WTC11 (cell line): ENCODE results near the gene PEX10. TPM values are rescaled to one million over a fixed set of nuclear protein-coding genes. Genes with fewer than 3 reads are reported as not detected.

ENCODE experiments used
- ATAC-seq: fragments of 200-7000 bp; cut with Tn5 transposase; 2 replicates; pipeline ENCODE4 v1.10.0; 2021; ENCODE audit warnings: mild to moderate bottlenecking, moderate library complexity
- CTCF ChIA-PET: fragments of 300-600 bp; sonication (Branson Sonifier 250); formaldehyde crosslinking; loops from one replicate; lab custom pipeline; 2021; ENCODE audit warnings: antibody characterized with exemption; lab: Charles Lee
- POLR2A ChIA-PET: fragments of 350-600 bp; sonication (Branson Sonifier 250); formaldehyde crosslinking; loops from one replicate; lab custom pipeline; 2021; ENCODE audit warnings: antibody characterized with exemption; lab: Charles Lee
- DNase-seq: peaks from one replicate; pipeline ENCODE4 v3.0.0; 2021; ENCODE audit warnings: low spot score
- H3K27ac Mint-ChIP-seq: 2 replicates; pipeline ENCODE4 v1.8.0; 2021; ENCODE audit warnings: mixed read lengths
- H3K27me3 Mint-ChIP-seq: 2 replicates; pipeline ENCODE4 v1.8.0; 2021; ENCODE audit warnings: low read depth, mild to moderate bottlenecking, moderate library complexity, mixed read lengths
- H3K36me3 Mint-ChIP-seq: 2 replicates; pipeline ENCODE4 v1.8.0; 2021; ENCODE audit warnings: mixed read lengths
- H3K4me1 Mint-ChIP-seq: 2 replicates; pipeline ENCODE4 v1.8.0; 2022; ENCODE audit warnings: mixed read lengths
- H3K4me3 Mint-ChIP-seq: 2 replicates; pipeline ENCODE4 v1.8.0; 2021; ENCODE audit warnings: mild to moderate bottlenecking, moderate library complexity, mixed read lengths
- H3K9me3 Mint-ChIP-seq: 2 replicates; pipeline ENCODE4 v1.8.0; 2021; ENCODE audit warnings: mixed read lengths
- ATF1 ChIP-seq: sonication (generic); formaldehyde crosslinking; IDR thresholded peaks from 2 replicates; pipeline ENCODE4 v1.8.1; 2023; ENCODE audit warnings: mild to moderate bottlenecking, moderate library complexity, missing genetic modification reagents
- CREB1 ChIP-seq: sonication (generic); formaldehyde crosslinking; IDR thresholded peaks from 2 replicates; pipeline ENCODE4 v1.8.0; 2023; ENCODE audit warnings: mild to moderate bottlenecking, missing genetic modification reagents
- ETV6 ChIP-seq: sonication (generic); formaldehyde crosslinking; IDR thresholded peaks from 2 replicates; pipeline ENCODE4 v1.8.1; 2022; ENCODE audit warnings: mild to moderate bottlenecking, missing genetic modification reagents
- FOXP1 ChIP-seq: sonication (generic); formaldehyde crosslinking; IDR thresholded peaks from 2 replicates; pipeline ENCODE4 v1.8.0; 2022; ENCODE audit warnings: missing genetic modification reagents, mild to moderate bottlenecking, moderate library complexity, borderline replicate concordance
- IRF2 ChIP-seq: sonication (generic); formaldehyde crosslinking; IDR thresholded peaks from 2 replicates; pipeline ENCODE4 v1.8.0; 2022; ENCODE audit warnings: low read depth, missing genetic modification reagents, borderline replicate concordance
- NFE2L1 ChIP-seq: sonication (generic); formaldehyde crosslinking; IDR thresholded peaks from 2 replicates; pipeline ENCODE4 v1.8.1; 2023; ENCODE audit warnings: missing genetic modification reagents
- NR2C2 ChIP-seq: sonication (generic); formaldehyde crosslinking; IDR thresholded peaks from 2 replicates; pipeline ENCODE4 v1.8.0; 2022; ENCODE audit warnings: mild to moderate bottlenecking, missing genetic modification reagents
- OVOL2 ChIP-seq: fragments of 250-450 bp; sonication (Bioruptor Pico); IDR thresholded peaks from 2 replicates; pipeline ENCODE4 v1.9.0; 2021; ENCODE audit warnings: mild to moderate bottlenecking, borderline replicate concordance
- SP1 ChIP-seq: sonication (generic); formaldehyde crosslinking; conservative IDR thresholded peaks from 2 replicates; pipeline ENCODE4 v1.8.1; 2022; ENCODE audit warnings: missing genetic modification reagents
- TCF7 ChIP-seq: sonication (generic); formaldehyde crosslinking; IDR thresholded peaks from 2 replicates; pipeline ENCODE4 v1.8.0; 2022; ENCODE audit warnings: mild to moderate bottlenecking, low read depth, missing genetic modification reagents, moderate library complexity
- total RNA-seq: library from RNA; stranded (reverse); gene quantifications from 3 replicates; pipeline ENCODE4 v1.2.3, GENCODE V29; 2021
- TF ChIP-seq, protein P1 (sequence below): fragments of 250-450 bp; sonication (Bioruptor Pico); IDR thresholded peaks from 2 replicates; pipeline ENCODE4 v1.9.0; 2021; ENCODE audit warnings: mild to moderate bottlenecking, borderline replicate concordance
- TF ChIP-seq, protein P2 (sequence below): sonication (generic); formaldehyde crosslinking; conservative IDR thresholded peaks from 2 replicates; pipeline ENCODE4 v1.8.1; 2023; ENCODE audit warnings: mild to moderate bottlenecking, low read depth, missing genetic modification reagents, moderate library complexity
- TF ChIP-seq, protein P3 (sequence below): sonication (generic); formaldehyde crosslinking; IDR thresholded peaks from 2 replicates; pipeline ENCODE4 v1.8.0; 2022; ENCODE audit warnings: mild to moderate bottlenecking, missing genetic modification reagents
- TF ChIP-seq, protein P4 (sequence below): fragments of 250-450 bp; sonication (Bioruptor Pico); IDR thresholded peaks from 2 replicates; pipeline ENCODE4 v1.9.0; 2021; ENCODE audit warnings: mild to moderate bottlenecking
- TF ChIP-seq, protein P5 (sequence below): fragments of 250-450 bp; sonication (Bioruptor Pico); conservative IDR thresholded peaks from 2 replicates; pipeline ENCODE4 v1.9.0; 2021; ENCODE audit warnings: mild to moderate bottlenecking
- TF ChIP-seq, protein P6 (sequence below): sonication (generic); formaldehyde crosslinking; IDR thresholded peaks from 2 replicates; pipeline ENCODE4 v1.8.0; 2022; ENCODE audit warnings: mild to moderate bottlenecking, missing genetic modification reagents

Gene PEX10
- total RNA-seq, 1 experiment from 2014 or later = 29.3 TPM

DNA sequence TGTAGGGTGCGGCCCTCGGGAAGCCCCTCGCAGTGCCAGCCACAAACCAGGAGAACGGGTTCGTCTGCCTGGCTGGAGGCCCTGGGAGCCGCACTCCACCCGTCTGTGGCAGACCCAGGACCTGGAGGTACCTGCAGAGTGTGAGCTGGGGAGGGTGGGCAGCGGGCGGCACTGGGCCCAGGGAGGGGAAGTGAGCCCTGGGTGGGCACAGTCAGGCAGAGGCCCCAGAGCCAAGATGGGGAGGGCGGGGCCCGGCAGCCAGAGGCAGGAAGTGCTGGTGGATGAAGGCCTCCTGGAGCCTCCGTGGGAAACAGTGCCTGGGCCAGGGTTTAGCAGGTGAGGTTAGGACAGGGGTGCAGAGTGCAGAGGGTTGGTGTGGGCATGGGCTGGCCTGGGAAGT is 4.0 kb upstream of the PEX10 start (continued):
- TF ChIP-seq, protein P1, sequence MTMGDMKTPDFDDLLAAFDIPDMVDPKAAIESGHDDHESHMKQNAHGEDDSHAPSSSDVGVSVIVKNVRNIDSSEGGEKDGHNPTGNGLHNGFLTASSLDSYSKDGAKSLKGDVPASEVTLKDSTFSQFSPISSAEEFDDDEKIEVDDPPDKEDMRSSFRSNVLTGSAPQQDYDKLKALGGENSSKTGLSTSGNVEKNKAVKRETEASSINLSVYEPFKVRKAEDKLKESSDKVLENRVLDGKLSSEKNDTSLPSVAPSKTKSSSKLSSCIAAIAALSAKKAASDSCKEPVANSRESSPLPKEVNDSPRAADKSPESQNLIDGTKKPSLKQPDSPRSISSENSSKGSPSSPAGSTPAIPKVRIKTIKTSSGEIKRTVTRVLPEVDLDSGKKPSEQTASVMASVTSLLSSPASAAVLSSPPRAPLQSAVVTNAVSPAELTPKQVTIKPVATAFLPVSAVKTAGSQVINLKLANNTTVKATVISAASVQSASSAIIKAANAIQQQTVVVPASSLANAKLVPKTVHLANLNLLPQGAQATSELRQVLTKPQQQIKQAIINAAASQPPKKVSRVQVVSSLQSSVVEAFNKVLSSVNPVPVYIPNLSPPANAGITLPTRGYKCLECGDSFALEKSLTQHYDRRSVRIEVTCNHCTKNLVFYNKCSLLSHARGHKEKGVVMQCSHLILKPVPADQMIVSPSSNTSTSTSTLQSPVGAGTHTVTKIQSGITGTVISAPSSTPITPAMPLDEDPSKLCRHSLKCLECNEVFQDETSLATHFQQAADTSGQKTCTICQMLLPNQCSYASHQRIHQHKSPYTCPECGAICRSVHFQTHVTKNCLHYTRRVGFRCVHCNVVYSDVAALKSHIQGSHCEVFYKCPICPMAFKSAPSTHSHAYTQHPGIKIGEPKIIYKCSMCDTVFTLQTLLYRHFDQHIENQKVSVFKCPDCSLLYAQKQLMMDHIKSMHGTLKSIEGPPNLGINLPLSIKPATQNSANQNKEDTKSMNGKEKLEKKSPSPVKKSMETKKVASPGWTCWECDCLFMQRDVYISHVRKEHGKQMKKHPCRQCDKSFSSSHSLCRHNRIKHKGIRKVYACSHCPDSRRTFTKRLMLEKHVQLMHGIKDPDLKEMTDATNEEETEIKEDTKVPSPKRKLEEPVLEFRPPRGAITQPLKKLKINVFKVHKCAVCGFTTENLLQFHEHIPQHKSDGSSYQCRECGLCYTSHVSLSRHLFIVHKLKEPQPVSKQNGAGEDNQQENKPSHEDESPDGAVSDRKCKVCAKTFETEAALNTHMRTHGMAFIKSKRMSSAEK (CRISPR knock-in tag) = no peak
- TF ChIP-seq ATF1 (CRISPR knock-in tag) (no peak), OVOL2 (no peak)
- TF ChIP-seq, protein P2, sequence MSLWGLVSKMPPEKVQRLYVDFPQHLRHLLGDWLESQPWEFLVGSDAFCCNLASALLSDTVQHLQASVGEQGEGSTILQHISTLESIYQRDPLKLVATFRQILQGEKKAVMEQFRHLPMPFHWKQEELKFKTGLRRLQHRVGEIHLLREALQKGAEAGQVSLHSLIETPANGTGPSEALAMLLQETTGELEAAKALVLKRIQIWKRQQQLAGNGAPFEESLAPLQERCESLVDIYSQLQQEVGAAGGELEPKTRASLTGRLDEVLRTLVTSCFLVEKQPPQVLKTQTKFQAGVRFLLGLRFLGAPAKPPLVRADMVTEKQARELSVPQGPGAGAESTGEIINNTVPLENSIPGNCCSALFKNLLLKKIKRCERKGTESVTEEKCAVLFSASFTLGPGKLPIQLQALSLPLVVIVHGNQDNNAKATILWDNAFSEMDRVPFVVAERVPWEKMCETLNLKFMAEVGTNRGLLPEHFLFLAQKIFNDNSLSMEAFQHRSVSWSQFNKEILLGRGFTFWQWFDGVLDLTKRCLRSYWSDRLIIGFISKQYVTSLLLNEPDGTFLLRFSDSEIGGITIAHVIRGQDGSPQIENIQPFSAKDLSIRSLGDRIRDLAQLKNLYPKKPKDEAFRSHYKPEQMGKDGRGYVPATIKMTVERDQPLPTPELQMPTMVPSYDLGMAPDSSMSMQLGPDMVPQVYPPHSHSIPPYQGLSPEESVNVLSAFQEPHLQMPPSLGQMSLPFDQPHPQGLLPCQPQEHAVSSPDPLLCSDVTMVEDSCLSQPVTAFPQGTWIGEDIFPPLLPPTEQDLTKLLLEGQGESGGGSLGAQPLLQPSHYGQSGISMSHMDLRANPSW = no peak

DNA sequence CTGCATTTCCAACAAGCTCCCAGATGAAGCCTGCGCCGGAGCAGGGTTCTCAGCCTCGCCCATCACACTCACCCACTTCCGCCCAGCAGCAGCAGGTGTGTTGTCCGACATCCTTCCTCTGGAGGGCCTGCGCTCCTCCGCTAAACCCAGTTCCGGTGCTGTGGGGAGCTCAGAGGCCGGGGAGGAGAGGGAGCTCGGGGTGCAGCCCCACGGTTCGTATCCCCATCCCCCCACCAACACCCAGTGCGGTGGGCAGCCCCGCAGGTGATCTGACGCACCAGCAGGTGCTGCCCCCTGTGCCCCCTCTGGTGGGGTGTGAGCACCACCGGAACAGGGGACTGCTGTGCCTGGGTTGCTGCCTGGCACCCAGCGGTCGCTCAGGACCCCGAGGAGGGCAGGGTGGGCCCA is 3.4 kb upstream of the PEX10 start:
- Mint-ChIP-seq H3K27ac (no peak overlapping the region), H3K36me3 (no peaks in the 10 kb centered on the region), H3K4me3 (no peak overlapping the region), H3K4me1 (peaks cover 16% of the 10 kb centered on the region), H3K27me3 (no peaks in the 10 kb centered on the region; the same call in 1 of the 2 replicates), H3K9me3 (no peaks in the 10 kb centered on the region)
- CTCF ChIA-PET = interaction anchor here (0.7 to 1.3 kb wide), 5 partner anchors 14 to 168 kb away, joined by 3 to 4 read pairs (median 3); no protein-coding TSS in a partner anchor
- TF ChIP-seq NFE2L1 (CRISPR knock-in tag) (no peak), NR2C2 (CRISPR knock-in tag) (no peak), TCF7 (CRISPR knock-in tag) (no peak), IRF2 (no peak)
- TF ChIP-seq, protein P3, sequence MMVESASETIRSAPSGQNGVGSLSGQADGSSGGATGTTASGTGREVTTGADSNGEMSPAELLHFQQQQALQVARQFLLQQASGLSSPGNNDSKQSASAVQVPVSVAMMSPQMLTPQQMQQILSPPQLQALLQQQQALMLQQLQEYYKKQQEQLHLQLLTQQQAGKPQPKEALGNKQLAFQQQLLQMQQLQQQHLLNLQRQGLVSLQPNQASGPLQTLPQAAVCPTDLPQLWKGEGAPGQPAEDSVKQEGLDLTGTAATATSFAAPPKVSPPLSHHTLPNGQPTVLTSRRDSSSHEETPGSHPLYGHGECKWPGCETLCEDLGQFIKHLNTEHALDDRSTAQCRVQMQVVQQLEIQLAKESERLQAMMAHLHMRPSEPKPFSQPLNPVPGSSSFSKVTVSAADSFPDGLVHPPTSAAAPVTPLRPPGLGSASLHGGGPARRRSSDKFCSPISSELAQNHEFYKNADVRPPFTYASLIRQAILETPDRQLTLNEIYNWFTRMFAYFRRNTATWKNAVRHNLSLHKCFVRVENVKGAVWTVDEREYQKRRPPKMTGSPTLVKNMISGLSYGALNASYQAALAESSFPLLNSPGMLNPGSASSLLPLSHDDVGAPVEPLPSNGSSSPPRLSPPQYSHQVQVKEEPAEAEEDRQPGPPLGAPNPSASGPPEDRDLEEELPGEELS (CRISPR knock-in tag) = no peak
- DNase-seq = no peak
- no peak for ATAC-seq
- POLR2A ChIA-PET = interaction anchor here (0.5 to 0.6 kb wide), 2 partner anchors 45 to 922 kb away, joined by 3 to 4 read pairs; no protein-coding TSS in a partner anchor

DNA sequence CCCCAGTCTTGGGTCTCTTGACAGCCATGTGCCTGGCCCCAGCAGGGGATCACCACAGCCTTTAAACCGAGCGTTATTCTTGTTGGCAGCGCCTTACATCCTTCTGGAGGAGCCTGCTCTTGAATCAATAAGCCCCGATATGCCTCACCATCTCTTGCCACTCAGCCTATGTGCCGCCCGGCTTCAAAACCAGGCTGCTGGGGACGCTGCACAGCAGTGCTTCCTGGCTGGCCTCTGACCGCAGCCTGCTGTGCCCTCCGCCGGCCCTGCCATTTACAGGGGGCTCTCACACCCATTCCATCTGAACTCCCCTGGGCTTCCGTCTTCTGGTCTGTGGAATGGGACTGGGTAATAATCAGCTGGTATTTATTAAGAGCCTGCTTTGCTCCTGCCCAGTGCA is 3.0 kb upstream of the PEX10 start:
- H3K4me1 Mint-ChIP-seq = peaks cover 16% of the 10 kb centered on the region
- DNase-seq = no peak
- H3K4me3 Mint-ChIP-seq = no peak overlapping the region
- no peaks in the 10 kb centered on the region for H3K9me3 Mint-ChIP-seq
- H3K27me3 Mint-ChIP-seq = no peaks in the 10 kb centered on the region; the same call in 1 of the 2 replicates
- H3K27ac Mint-ChIP-seq = peak overlapping the region; percentile 27; the same call in 1 of the 2 replicates
- no peak for ATAC-seq
- 0 out of 2 replicates have a peak, but pooled peaks cover 3% of the 10 kb centered on the region for H3K36me3 Mint-ChIP-seq
- POLR2A ChIA-PET = interaction anchor here (0.7 kb wide), 1 partner anchor 903 kb away, joined by 3 read pairs; no protein-coding TSS in a partner anchor
- CTCF ChIA-PET = interaction anchor here (0.8 to 1.3 kb wide), 12 partner anchors 15 to 1305 kb away, joined by 3 to 6 read pairs (median 3); partner anchors contain the start of gene PANK4
- TF ChIP-seq SP1 (CRISPR knock-in tag) (no peak), CREB1 (CRISPR knock-in tag) (no peak), ETV6 (no peak), FOXP1 (CRISPR knock-in tag) (no peak)
- TF ChIP-seq, protein P4, sequence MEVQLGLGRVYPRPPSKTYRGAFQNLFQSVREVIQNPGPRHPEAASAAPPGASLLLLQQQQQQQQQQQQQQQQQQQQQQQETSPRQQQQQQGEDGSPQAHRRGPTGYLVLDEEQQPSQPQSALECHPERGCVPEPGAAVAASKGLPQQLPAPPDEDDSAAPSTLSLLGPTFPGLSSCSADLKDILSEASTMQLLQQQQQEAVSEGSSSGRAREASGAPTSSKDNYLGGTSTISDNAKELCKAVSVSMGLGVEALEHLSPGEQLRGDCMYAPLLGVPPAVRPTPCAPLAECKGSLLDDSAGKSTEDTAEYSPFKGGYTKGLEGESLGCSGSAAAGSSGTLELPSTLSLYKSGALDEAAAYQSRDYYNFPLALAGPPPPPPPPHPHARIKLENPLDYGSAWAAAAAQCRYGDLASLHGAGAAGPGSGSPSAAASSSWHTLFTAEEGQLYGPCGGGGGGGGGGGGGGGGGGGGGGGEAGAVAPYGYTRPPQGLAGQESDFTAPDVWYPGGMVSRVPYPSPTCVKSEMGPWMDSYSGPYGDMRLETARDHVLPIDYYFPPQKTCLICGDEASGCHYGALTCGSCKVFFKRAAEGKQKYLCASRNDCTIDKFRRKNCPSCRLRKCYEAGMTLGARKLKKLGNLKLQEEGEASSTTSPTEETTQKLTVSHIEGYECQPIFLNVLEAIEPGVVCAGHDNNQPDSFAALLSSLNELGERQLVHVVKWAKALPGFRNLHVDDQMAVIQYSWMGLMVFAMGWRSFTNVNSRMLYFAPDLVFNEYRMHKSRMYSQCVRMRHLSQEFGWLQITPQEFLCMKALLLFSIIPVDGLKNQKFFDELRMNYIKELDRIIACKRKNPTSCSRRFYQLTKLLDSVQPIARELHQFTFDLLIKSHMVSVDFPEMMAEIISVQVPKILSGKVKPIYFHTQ (CRISPR knock-in tag) = no peak
- TF ChIP-seq, protein P5, sequence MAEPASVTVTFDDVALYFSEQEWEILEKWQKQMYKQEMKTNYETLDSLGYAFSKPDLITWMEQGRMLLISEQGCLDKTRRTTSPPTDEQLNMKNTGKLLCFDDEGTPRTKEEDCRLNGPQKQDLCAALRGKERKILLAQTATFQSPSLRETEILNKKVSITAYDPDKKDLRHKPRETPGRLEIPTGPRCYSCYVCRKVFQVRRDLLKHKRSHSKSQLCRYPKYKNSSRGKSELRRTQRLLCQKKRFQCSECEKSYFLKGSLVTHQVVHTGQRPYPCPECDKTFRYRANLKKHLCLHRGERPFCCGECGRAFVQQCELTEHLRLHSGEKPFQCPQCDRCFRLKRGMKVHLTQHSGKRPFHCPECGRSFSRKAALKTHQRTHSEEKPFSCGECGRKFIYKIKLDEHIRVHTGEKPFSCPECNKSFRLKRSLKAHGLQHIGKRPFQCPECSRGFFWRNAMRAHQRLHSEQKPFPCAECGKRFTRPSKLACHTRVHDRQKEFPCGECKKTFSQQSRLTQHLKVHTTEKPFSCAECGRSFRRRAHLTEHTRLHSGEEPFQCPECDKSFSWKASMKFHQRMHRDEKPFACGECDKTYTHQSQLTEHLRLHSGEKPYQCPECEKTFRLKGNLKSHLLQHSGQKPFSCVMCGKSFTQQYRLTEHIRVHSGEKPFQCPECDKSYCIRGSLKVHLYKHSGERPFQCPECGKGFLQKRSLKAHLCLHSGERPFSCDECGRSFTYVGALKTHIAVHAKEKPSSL = no peak
- TF ChIP-seq, protein P6, sequence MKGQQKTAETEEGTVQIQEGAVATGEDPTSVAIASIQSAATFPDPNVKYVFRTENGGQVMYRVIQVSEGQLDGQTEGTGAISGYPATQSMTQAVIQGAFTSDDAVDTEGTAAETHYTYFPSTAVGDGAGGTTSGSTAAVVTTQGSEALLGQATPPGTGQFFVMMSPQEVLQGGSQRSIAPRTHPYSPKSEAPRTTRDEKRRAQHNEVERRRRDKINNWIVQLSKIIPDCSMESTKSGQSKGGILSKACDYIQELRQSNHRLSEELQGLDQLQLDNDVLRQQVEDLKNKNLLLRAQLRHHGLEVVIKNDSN (CRISPR knock-in tag) = no peak
